GM12874 (cell line): Measurements from ENCODE around the gene AUTS2.

Source experiments
- TF ChIP-seq, protein P1 (sequence below): IDR thresholded peaks from 2 replicates; pipeline ENCODE4 v1.5.1; 2011; ENCODE audit warnings: low read depth, mild to moderate bottlenecking, control low read depth, low read length, moderate library complexity; ENCODE audit not compliant: insufficient read depth

AUTS2 gene

DNA sequence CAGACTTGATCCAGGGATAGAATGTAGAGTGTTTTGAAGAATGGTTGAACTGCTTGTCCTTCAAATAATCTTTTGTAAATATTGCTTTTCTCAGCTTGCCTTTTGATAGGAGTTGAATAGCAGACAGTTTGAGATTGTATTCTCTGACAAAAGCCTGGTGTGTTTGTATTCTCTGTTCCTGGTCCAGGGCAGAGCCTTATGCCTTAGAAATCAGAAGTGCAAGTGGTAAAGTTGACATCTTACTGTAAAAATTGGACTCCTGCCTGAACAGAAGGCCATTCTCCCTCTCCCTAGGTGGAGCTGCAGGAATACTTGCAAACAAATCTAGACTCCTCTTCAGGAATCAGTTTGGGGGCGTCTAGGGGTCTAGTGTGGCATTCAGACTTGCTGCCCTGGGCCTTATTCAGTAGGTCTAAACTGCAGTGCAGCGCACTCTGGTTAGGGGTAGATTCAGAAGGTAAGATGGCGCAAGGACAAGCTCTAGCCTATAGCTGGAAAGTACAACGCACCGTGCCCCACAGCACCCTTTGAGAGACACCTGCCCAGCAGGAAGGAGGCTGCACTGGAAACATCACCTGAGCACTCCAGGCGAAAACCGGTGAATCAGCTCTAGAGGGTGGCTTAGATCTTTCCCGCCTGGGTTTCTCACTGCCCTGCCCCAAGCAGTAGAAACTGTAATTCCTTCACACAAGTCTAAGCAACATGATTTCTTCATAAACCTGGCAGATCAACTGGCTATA is 925.1 kb downstream of the AUTS2 start:
- TF ChIP-seq, protein P1, sequence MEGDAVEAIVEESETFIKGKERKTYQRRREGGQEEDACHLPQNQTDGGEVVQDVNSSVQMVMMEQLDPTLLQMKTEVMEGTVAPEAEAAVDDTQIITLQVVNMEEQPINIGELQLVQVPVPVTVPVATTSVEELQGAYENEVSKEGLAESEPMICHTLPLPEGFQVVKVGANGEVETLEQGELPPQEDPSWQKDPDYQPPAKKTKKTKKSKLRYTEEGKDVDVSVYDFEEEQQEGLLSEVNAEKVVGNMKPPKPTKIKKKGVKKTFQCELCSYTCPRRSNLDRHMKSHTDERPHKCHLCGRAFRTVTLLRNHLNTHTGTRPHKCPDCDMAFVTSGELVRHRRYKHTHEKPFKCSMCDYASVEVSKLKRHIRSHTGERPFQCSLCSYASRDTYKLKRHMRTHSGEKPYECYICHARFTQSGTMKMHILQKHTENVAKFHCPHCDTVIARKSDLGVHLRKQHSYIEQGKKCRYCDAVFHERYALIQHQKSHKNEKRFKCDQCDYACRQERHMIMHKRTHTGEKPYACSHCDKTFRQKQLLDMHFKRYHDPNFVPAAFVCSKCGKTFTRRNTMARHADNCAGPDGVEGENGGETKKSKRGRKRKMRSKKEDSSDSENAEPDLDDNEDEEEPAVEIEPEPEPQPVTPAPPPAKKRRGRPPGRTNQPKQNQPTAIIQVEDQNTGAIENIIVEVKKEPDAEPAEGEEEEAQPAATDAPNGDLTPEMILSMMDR = no peak

DNA sequence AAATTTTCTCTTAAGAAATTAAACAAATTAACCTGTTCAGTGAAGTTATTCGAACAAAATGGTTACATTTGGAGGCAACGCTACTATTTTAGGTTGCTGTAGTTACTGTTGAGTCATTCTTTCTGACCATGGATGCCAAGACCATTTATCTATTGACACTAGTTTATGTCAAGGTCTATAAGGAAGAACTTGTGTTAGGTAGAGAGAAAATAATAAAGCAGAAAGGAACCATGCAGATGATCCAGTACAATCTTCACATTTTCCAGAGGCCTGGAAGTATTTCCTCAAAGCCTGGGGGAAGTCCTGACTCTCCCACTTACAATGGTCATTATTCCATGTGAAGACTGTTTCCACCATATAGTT is 925.7 kb downstream of the AUTS2 start:
- TF ChIP-seq, protein P1 = no peak

DNA sequence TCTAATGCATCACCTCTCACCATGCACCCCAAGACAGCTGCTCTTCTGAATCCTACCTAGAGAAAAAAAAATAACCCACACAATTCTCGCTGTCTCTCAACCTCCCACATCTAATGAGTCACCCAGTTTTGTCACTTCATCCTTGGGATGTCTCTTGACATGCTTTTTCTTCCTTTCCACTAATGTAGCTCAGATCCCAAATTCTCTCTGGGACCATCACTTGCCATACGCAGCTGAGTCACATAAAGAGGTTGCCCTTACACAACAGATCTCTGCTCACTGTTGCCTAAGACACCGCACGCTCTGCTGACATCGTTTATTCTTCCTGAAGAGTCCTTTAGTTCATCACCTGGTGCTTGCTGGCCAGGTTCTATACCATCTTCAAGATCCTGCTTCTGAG is 927.7 kb downstream of the AUTS2 start:
- TF ChIP-seq, protein P1 = no peak

GRCh38 chr7:70527520-70528115 is 929.3 kb downstream of the AUTS2 start:
- TF ChIP-seq, protein P1 = no peak

DNA sequence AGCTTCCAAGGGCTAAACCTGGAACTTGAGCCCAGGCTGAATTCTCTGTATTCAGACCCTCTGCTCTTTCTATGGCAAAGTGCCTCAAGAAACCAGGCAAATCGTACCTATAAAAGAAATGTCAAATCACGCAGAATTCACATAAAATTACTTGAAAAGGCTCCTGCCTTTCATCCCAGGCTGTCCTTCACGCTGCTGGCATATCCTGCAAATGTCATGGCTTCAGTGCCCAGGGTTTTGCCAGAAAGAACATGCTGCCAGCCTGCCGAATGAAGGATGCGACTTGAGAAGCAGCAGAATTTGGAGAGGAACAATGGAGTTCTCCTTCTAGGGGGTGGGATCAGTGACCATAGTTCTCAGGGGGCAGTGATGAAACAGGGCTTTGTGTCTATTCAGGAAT is 931.2 kb downstream of the AUTS2 start:
- TF ChIP-seq, protein P1 = no peak

DNA sequence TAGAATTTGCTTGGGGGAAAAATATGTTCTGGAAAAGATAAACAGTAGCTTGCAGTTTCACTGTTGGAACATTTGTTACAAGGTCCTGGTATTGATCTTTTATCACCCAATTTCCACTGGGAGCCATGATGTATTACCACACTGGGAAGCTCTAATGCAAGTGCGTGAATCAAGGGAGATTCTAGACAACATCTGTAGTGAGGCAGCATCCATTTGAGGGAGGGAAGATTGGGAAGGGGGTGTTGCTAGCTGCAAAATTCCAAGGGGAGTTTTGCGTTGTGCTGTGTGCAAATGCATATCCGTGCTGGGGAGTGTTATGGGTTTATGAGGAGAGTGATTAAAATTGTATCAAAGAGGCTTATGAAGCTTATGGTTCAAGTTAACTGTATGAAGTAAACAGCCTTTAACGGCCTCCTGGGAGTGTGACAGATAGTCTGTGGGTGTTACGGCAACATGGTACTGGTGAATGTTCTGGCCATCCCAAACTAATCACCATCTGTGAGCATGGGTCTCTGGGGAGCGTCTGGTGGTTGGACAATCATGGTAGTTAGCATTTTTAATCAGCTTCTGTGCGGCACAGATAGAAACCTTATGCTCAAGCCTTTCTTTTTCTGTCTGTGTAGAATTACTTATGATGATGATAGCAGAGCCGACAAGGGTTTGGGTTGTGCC is 931.8 kb downstream of the AUTS2 start:
- TF ChIP-seq, protein P1 = no peak

GRCh38 chr7:70533614-70534013 is 935.3 kb downstream of the AUTS2 start:
- TF ChIP-seq, protein P1 = no peak
